Stimulated activated naive CD4-positive, alpha-beta T cell treated with Interleukin-2 at 50 U/mL for 16 hours (primary cell): ENCODE data around the gene ST8SIA1.

Source experiments
- DNase-seq: peaks from one replicate; lab custom pipeline; 2025; lab: John Stamatoyannopoulos, UW

Gene ST8SIA1

DNA sequence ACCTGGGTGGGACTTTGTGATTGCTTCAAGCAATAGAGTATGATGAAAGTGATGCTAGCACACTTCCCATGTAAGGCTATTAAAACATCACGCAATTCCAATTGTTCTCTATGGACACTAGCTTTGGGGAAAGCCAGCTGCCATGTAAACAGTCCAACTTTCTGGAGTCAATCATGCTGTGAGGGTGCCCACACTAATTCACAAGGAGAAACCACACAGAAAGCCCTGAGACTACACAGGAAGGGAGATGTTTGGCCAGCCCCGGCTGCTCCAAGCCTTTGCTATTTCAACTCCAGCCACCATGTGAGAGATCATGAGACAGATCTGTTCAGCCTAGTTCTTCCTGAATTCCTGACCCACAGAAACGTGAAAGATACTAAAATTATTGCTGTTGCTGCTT, 96.3 kb downstream of the ST8SIA1 start:
- no peak for DNase-seq

DNA sequence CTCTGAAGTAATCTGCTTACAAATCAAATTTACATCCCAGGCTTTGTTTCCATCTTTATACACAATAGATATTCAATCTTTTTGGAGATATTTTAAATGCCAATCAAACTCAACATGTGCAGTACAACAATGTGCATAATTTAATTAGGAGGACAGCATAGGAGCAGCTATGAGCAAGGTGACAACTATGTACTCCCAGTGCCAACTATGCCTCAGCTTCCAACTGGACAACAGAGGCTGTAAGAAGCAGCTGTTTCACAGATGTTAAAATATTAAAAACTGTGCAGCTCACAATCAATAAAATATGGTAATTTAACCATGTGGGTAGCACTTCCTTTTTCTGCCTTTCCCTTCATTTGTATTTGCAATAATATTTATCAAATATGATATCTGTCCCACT, 99.9 kb downstream of the ST8SIA1 start:
- DNase-seq, result no peak

DNA sequence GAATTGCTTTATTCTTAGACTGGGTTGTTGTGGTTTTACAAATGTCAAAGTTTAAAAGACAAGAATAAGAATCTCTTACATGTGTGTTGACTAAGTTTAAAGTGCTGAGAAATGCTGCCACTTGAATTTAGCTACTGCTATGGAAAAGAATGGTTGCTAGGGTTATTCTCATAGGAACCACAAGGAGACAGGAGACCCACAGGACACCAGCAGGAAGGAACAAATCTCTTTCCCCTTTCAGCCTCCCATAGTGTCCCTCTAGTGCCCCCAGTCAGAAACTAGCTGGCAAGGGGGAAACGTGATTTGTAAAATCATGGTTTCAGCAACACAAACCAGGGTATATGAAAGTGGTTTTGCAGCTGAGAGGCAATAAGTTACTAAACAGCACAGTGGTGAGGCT, 102.7 kb downstream of the ST8SIA1 start:
- DNase-seq, result no peak

DNA sequence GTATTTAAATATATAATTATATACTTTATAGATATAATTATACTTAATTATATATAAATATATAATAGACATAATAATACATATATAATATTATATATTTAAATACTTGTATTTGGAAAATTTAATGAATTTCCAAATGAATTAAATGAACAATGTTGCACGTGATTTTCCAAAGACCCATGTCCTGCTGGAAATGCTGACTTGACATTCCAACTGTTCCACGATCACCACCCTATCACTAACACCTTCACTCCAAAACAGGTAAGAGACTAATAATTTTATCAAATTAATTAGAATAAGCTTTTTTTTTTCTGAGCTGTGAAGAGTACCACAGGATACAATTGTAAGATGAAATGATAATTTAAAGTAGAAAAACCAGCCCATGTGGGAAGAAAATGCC, 103.4 kb downstream of the ST8SIA1 start:
- DNase-seq, result no peak

DNA sequence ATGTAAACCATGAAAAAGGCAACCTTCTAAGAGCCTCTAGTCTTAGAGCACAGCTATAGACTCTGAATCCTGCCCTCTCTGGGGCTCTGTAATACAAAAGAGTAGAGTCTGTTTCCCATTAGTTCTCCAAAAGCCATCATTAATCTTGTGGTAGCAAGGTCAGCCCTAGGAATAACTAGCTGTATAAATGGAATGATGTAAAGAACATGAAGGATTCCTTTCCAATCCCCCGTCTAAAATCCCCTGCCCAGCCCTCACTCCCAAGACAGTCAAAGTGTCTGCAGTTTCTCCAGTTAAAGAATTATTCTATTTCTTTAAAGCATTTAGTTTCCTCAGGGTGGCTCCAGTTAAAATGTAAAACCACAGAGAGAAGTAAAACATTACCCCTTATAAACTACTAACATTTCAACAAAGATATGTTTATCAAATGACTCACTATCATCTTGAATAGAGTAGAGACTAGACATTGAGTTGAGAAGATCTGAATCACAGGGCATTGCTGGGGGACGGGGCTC, 104.2 kb downstream of the ST8SIA1 start:
- no peak for DNase-seq

DNA sequence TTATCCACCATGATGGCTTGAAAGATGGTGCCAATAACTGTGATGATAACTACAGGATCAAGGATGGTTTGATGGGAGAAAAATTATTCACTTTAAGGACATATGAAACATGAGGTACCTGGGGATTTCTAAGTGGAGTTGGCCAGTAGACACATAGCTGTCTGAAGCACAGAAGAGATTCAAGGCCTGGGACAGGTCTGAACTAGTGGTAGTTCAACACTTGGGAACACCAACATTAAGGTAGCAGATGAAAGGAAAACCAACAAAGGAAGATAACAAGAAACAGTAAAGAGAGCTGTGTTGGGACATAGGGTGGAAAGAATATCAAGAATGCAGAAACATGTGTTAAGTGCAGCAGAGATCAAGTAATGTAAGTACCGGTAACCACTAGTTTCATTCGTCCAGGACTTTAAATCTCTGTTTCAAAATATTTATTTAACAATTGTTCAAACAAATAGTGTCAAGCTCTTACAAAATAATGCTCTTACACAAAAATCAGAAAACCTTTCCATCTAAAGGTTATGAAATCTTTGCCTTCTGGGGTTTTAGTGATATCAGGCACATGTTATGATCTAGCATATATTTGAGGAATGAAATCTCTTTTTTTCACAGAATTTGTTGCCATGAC, 104.7 kb downstream of the ST8SIA1 start:
- no peak for DNase-seq

DNA sequence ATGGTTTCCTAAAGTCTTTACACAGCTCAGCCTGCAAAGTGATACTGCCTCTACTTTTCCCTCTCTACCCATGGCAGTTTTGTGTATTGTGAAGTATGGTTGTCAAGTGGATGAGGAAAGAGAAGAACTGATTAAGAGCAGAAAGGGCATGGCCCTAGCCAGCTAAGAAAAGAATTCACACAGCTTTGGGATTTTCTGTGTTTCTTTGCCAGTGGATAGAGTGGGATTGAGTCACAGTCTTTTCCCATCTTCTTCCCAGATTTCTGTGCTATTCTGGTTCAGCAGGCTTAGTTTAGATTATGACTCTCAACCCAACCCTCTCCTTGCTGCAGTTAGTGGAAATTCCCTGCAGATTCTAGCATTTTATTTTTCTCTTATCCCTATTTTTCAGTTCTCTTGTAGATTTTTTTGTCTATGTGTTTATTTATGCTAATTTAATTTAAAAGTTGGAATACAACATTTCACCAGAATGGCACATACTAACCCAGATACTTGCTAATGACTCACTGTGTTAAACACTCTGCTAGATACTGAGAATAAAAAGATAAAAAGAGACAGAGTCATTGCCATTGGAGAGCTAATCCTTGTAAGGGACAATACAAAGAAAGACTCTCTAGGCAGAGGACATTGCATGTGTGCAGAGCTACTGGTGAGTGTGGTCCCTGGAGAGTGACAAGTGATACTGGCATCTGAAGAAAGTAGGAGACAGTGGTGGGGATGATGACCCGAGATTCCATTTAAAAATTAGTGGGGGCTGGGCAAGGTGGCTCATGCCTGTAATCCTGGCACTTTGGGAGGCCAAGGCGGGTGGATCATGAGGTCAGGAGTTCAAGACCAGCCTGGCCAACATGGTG, 106.3 kb downstream of the ST8SIA1 start:
- DNase-seq, result no peak

DNA sequence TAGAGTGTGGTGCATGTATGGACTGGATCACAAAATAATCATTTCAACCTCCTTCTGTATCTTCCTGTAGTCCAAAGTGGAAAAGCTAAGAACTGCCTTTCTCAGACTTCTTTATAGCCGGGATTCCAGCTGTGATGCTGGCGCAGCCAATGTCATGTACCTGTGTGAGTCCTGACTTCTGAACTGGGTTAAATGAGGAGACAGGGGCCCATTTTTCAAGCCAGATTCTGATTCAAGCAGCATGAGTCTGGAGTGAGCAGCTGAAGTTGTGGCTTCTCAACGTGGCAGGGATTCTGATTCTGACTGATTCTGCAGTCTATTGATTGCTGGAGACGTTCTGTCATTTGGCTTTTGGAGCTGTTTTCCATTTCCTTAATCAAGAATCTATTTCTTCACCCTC, 111.2 kb downstream of the ST8SIA1 start:
- no peak for DNase-seq

DNA sequence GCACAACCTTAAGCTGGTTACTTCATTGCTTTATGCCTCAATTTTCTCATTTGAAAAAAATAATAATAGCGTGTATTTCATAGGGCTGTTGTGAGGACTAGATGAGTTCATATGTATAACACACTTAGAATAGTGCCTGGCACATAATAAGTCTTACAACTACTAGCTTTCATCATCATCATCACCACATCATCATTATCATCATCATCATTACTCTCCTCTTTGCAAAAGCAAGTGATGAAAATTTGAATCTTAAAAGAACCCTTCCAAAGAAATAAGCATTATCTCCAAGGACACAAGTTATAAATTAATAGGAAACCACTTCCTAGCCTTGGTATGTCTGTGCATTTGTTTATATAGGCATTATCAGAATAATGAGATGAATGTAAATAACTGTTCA, 117.0 kb downstream of the ST8SIA1 start:
- DNase-seq, result no peak

DNA sequence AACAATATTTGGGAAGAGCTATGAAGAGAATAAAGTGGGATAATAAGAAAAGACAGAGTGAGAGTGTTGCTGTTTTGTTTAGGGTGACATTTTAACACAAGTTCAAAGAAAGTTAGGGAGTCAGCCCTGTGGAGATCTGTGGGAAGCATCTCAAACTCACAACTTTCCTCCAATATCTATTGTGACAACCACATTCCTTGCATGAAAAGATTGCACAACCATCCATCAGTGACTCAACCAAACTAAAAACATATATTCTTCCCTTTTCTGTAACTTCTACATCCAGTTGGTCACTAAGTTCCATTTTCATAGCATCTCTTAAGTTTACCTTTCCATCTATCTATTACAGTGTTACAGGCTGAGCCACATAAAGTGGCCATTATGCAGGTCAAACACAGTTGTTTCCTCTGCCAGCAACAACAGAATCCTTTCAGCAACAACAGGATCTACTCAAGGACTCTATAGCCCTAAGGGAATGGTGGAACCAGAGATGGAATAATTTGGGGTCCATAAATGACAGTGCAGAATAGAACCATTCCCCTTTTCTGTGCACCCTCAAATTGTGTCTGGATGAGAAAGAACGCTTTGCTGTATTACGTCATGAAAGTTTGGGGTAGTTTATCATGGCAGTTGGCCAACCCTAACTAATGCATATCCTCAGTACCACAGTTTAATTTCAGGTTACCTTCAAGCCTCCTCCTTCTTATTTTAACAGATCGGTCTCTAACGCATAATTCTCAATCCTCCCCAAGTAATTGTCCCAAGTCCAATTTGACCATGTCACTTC, 118.8 kb downstream of the ST8SIA1 start:
- no peak for DNase-seq

DNA sequence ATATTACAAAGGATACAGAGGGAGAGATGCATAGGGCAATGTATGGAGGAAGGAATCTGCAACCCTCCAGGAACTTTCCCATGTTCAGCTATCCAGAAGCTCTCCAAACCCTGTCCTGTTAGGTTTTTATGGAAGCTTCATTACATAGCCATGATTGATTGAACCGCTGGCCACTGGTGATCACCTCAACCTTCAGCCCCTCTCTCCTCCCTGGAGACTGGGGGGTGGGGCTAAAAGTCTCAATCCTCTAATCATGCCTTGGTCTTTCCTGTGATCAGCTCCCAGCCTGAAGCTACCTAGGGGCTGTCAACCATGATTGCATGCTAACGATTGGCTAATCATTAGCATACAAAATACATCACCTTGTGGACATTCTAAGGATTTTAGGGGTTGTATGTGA, 123.4 kb downstream of the ST8SIA1 start:
- no peak for DNase-seq

DNA sequence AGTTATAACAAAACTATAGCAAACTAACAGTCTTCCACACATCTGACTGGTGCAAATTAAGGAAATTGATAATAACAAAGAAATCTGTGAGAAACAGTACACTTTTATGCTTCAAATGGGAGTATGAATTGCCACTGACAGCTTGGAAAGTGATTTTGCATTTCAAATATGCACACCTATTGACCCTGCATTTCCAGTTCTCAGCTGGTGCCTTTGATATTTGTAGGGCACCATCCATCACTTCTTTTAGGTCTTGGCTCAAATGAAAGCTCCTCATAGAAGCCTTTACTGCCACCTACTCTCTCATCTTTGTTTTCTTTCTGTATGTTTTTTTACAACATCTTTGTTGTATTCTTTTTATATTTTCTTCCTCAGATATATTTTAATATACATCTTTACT, 125.1 kb downstream of the ST8SIA1 start:
- no peak for DNase-seq

DNA sequence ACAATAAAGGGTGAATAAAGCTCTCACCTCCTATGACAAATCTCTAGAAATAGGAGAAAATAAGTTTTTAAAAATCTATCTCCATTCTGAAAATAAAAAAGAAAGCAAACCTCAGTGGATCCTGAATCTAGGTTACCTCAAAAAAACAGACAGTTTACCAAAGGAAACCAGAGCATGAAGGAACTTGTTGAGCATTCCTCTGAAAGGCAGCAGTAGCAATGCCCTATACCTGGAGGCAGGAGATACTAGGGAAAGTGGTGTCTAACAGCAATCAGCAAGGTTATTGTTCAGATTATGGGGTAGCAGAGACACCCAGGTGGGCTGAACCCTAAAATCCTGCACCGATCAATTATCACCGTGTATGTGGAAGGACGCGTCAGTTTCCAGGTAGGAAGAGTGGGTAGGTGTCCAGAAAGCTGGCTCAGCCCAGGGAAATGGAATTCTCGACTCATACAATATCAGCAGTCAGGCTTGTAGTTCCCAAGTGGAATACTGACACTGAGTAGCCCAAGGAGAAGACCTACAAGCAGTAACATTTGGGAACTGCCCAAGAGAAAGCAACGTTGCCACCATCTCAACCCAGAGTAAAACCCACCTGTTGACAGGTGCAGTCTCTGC, 128.3 kb downstream of the ST8SIA1 start:
- DNase-seq, result no peak

DNA sequence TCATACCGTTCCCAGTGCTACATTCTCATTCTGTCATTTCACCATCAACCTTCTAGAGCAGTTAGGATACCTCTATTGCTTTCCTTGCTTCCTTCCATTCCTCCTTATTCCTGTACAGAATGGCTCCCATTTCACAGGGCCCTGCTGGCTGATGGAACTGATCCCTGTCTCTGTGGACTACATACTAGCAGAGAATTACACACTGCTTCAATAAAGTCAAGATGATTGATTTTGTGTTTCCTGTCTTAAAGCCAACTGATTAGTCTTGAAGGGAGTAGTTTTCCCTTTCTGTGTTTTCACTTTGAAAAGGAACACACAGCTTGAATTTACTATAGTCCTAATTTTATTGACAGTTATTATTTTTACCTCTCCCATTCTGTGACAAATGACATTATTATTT, 130.1 kb downstream of the ST8SIA1 start:
- no peak for DNase-seq

DNA sequence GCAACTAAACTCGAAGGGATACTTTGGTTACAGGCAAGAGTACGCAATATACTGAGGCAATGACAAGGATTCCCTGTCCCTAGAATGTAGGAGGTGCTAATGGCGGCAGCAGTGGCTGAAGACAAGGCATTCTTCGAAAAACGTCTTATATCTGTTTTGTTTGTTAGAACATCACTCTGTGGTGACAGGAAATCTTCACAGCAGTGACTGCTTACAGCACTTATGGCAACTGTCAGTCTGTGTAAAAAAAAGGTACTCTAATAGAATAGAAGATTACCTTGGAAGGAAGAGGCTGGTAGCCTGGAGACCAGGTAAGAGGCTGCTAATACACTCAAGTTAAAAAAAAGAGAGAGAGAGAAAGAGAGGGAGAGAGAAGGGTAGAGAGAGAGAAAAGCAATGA, 131.7 kb downstream of the ST8SIA1 start:
- DNase-seq, result no peak

DNA sequence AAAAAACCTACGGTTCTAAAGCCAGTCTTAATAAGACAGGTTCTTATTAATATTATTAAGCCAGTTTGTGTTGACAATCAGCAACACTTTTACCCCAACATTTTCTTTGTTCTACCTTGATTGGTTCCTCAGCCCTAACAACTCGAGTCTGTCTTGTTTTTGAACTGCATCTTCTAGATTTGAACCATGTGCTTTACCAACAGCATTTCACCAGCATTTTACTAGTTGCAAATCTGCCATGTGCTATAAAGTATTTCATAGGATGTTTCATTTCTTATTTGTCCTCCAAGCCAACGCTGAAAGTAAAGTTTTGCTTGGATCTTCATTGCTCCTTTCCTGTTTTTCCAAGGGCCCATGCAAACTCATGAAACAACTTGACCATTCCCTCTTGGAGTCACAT, 133.4 kb downstream of the ST8SIA1 start:
- no peak for DNase-seq

DNA sequence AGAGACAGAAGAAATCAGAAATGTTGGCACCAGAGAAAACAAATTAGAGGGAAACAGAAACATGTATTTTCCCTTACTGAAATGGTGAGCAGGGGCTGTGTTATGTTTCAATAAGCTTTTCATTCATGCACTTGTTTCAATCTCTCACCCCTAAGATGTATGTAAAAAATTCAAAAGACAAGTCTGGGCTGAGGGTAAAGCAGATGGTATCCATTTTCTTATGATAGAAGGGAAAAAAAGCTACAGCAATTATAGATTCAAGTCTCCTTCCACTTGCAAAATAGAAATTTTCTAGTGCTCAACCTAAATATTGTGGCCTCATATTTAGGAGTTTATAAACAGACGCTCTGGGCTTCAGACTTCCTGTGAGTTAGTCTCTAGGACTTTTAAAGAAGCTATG, 138.3 kb downstream of the ST8SIA1 start:
- no peak for DNase-seq

DNA sequence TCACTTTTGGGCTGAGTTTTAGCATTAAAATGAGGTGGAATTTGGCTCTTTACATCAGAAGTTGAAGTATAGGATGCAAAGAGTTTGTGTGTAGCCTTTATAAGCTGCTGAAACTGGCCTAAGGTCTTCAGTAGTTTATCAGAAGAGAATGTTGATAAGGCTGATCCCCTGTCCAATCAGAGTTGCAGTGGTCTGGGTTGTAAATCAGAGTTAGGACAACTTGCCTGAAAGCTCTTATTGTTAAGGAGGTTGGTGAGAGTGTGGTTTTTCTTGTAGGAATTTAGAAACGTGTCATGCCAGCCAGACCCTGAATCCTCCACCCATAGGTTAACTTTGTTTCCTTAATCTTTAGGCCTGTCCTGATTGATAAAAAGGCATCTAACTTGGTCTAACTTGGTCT, 143.5 kb downstream of the ST8SIA1 start:
- DNase-seq, result no peak

DNA sequence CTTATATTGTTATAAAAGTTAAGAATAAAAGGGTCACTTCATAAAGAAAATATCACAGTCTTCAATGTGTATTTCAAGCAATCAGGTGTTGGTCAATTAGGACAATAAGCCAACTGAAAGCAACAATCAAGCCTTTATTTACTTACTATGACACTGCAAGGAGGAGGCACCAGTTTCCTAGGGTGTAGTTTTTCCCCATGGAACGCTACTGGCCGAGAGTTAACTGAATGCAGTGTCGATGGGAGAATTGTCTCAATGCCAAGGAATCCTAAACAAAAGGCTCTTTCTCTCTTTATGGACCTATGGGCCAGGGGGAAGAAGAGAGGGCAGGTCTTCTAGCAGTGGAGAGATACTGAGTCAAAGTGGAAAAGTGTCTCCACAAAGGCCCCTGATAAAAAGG, 146.1 kb downstream of the ST8SIA1 start:
- DNase-seq, result no peak

DNA sequence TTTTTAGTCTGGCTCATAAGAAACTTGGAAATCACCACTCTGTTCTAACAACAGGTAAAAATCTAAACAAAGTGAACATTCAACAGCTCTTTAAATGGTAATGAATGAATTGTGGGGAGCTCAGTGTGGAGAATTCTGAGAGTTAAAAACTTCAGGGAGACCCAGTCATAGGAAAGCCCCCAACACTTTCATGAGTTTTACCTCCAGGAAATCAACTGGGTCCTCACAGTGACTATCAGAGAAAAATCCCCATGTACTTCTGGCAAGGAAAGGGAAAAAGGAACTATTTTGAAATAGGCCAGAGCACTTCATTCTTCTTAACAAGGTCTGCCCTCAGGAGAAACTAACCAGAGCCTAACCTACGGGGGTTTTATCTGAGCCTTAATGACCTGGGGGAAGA, 153.8 kb downstream of the ST8SIA1 start:
- no peak for DNase-seq

DNA sequence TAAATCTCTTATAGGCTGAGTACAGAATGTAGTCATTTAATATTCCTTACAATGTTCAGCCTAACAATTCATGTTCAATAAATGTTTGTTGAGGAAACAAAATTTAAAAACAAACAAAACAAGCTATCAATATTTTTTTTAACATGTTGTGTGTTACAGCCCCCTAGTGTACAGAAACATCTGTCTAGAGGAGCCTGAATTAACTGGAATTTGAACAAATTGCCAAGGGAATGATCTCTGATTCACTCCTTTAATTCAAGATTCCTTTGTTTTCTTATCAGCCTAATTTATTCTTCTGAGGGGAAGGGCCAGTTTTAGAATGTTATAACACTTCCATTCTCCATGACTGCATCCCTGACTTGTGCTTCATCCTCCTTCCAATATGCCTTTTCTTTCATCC, 161.3 kb downstream of the ST8SIA1 start:
- no peak for DNase-seq

DNA sequence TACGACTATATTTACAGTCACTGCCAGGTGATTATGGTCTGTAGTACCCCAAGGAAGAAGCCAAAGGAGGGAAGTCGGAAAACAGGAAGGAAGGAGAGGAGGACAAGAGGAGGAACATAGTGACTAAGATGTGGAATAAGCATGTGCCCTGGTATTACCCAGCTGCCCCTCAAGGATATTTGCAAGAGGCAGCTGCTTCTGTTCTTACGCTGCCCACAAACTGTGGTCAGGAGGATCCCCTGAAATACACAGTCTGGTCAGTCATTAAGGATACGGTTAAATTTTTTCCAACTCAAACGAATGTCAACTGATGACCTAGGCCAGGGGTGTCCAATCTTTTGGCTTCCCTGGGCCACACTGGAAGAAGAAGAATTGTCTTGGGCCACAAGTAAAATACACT, 162.0 kb downstream of the ST8SIA1 start:
- no peak for DNase-seq
